B cell (primary cell): ENCODE data around the gene ZFP3. TPM values are rescaled to one million over a fixed set of nuclear protein-coding genes. Genes with fewer than 3 reads are reported as not detected.
A peak's percentile ranks its signal among the peaks of the same experiment; 100 is the strongest.

Experiments
- ATAC-seq: fragments of 200-7000 bp; cut with Tn5 transposase; one replicate; pipeline ENCODE4 v1.10.0; 2021; ENCODE audit warnings: low read depth, mild to moderate bottlenecking, moderate number of reproducible peaks, moderate library complexity
- CTCF ChIA-PET: fragments of 350-600 bp; sonication (Branson Sonifier 250); formaldehyde crosslinking; loops from one replicate; lab custom pipeline; 2021; ENCODE audit warnings: antibody characterized with exemption, inconsistent platforms; lab: Charles Lee
- POLR2A ChIA-PET: fragments of 350-600 bp; sonication (Branson Sonifier 250); formaldehyde crosslinking; loops from one replicate; lab custom pipeline; 2021; ENCODE audit warnings: antibody characterized with exemption; lab: Charles Lee
- DNase-seq: peaks from one replicate; pipeline ENCODE4 v3.0.0; 2013
- H2AFZ ChIP-seq: 2 replicates; pipeline ENCODE4 v1.6.1; 2012; ENCODE audit warnings: mild to moderate bottlenecking, low read depth, low read length; ENCODE audit not compliant: insufficient read depth, poor library complexity, severe bottlenecking
- H3K27ac ChIP-seq, 2 donors: 1 replicate in 1 of 2; 2 replicates in 1 of 2; pipeline ENCODE4 v1.5.1; 2012 to 2013; ENCODE audit warnings: low read length in 2 of 2, mild to moderate bottlenecking in 2 of 2, moderate library complexity in 1 of 2
- H3K27me3 ChIP-seq, 4 experiments: fragments of 200-600 bp in 1 of 4; sonication (generic) in 1 of 4; replicated peaks in 1 of 4; 1 replicate in 2 of 4; 2 replicates in 2 of 4; pipeline versions ENCODE4 v1.6.1 to v1.7.0; 2013 to 2016; ENCODE audit warnings: low read length in 3 of 4, mild to moderate bottlenecking in 2 of 4, mixed read lengths in 1 of 4, moderate library complexity in 1 of 4; ENCODE audit not compliant: insufficient read depth in 4 of 4, control insufficient read depth in 3 of 4; ENCODE audit errors: control extremely low read depth in 1 of 4
- H3K36me3 ChIP-seq, 2 experiments: replicated peaks in 1 of 2; 1 replicate in 1 of 2; 2 replicates in 1 of 2; pipeline versions ENCODE4 v1.6.1 to v1.7.1; 2013; ENCODE audit warnings: low read length in 1 of 2; ENCODE audit not compliant: insufficient read depth in 2 of 2, control insufficient read depth in 1 of 2; ENCODE audit errors: control extremely low read depth in 1 of 2, extremely low read depth in 1 of 2
- H3K4me1 ChIP-seq, 2 donors: fragments of 200-600 bp in 1 of 2; sonication (generic) in 1 of 2; 1 replicate in 1 of 2; 2 replicates in 1 of 2; pipeline versions ENCODE4 v1.5.1 to v1.6.1; 2013 to 2017; ENCODE audit warnings: low read length in 2 of 2; ENCODE audit not compliant: control insufficient read depth in 2 of 2, insufficient read depth in 2 of 2
- H3K4me2 ChIP-seq: replicated peaks from 2 replicates; pipeline ENCODE3; 2012; ENCODE audit warnings: mild to moderate bottlenecking, low read depth, low read length; ENCODE audit not compliant: poor library complexity, severe bottlenecking
- H3K4me3 ChIP-seq, 5 experiments: fragments of 200-600 bp in 1 of 5; sonication (generic) in 1 of 5; 1 replicate in 3 of 5; 2 replicates in 2 of 5; pipeline versions ENCODE4 v1.5.1 to v1.7.0; 2011 to 2016; ENCODE audit warnings: low read length in 4 of 5, mild to moderate bottlenecking in 4 of 5, low read depth in 2 of 5, control low read depth in 1 of 5, moderate library complexity in 1 of 5; ENCODE audit not compliant: insufficient read depth in 1 of 5; ENCODE audit errors: control extremely low read depth in 1 of 5, extremely low read depth in 1 of 5
- H3K79me2 ChIP-seq: fragments of 200-600 bp; sonication (generic); one replicate; pipeline ENCODE4 v1.6.0; 2016; ENCODE audit warnings: low read length; ENCODE audit not compliant: control insufficient read depth, insufficient read depth
- H3K9ac ChIP-seq: fragments of 200-600 bp; sonication (generic); 2 replicates; pipeline ENCODE4 v1.6.1; 2017; ENCODE audit warnings: mild to moderate bottlenecking, low read length, moderate library complexity
- H3K9me3 ChIP-seq, 3 donors: one replicate each; pipeline versions ENCODE4 v1.6.1 to v1.7.1; 2013; ENCODE audit warnings: low read length in 2 of 3; ENCODE audit not compliant: control insufficient read depth in 2 of 3, insufficient read depth in 1 of 3; ENCODE audit errors: control extremely low read depth in 1 of 3
- H4K20me1 ChIP-seq: 2 replicates; pipeline ENCODE4 v1.6.0; 2012; ENCODE audit warnings: mild to moderate bottlenecking, low read length; ENCODE audit not compliant: insufficient read depth, control insufficient read depth, poor library complexity, severe bottlenecking
- H3K27ac Mint-ChIP-seq: one replicate; pipeline ENCODE4 v1.8.0; 2021; ENCODE audit warnings: mixed read lengths
- H3K27me3 Mint-ChIP-seq: one replicate; pipeline ENCODE4 v1.8.0; 2021; ENCODE audit warnings: mixed read lengths
- H3K4me1 Mint-ChIP-seq: one replicate; pipeline ENCODE4 v1.8.0; 2021; ENCODE audit warnings: mixed read lengths
- H3K4me3 Mint-ChIP-seq: one replicate; pipeline ENCODE4 v1.8.0; 2021; ENCODE audit warnings: mixed read lengths
- H3K9me3 Mint-ChIP-seq: one replicate; pipeline ENCODE4 v1.8.0; 2022; ENCODE audit warnings: mixed read lengths; ENCODE audit not compliant: insufficient read depth
- CTCF ChIP-seq: fragments of 200-600 bp; IDR thresholded peaks from one replicate; pipeline ENCODE4 v1.8.0; 2022; ENCODE audit warnings: antibody characterized with exemption, mild to moderate bottlenecking
- EZH2 ChIP-seq: IDR thresholded peaks from 2 replicates; pipeline ENCODE4 v1.6.1; 2012; ENCODE audit warnings: borderline replicate concordance, low read depth, mild to moderate bottlenecking, moderate library complexity, low read length; ENCODE audit not compliant: insufficient read depth, poor library complexity, severe bottlenecking
- WGBS: methylation state at CpG from one replicate; pipeline ENCODE4 v1.1.5; 2013; ENCODE audit warnings: missing lambda C conversion rate; ENCODE audit not compliant: insufficient coverage; 5-methylcytosine and 5-hydroxymethylcytosine counted together
- intact Hi-C: fragments of 100-400 bp; cut with micrococcal nuclease; formaldehyde crosslinking; loops from one replicate; pipeline ENCODE4 v1.10.0; 2022
- polyA plus RNA-seq: library from polyadenylated mRNA; depleted of rRNA; stranded (reverse); fragments of >200 nt; gene quantifications from 2 replicates; pipeline ENCODE4 v1.2.3, GENCODE V29; 2012
- total RNA-seq, 2 donors: library from RNA; stranded (reverse); fragments of 120-200 nt in 1 of 2; gene quantifications; 1 replicate in 1 of 2; 2 replicates in 1 of 2; pipeline versions ENCODE4 v1.2.3 to v1.2.4, GENCODE V29; 2013 to 2022

The ZFP3 gene
- total and polyA plus RNA-seq, 2 donors (not counting 1 experiment from before 2014, with no cell fraction given): 5.1 to 15.8 TPM

GRCh38 chr17:5097101-5097834 is 19.0 kb downstream of the ZFP3 start:
- H3K27me3 ChIP-seq: peaks cover 0 to 3% (median 0%) of the 10 kb centered on the region in 4 experiments
- H4K20me1 ChIP-seq: no peaks in the 10 kb centered on the region
- peak overlapping the region; percentile 94 for H2AFZ ChIP-seq
- peak overlapping the region; percentile 93 for H3K4me2 ChIP-seq
- H3K27ac Mint-ChIP-seq: peak overlapping the region; percentile 90
- peak overlapping the region; percentile 80 for H3K9ac ChIP-seq
- H3K4me3 ChIP-seq: peak overlapping the region; percentile 17 to 79 (median 71)
- no peaks in the 10 kb centered on the region for H3K79me2 ChIP-seq
- H3K36me3 ChIP-seq: peaks cover 0 to 4% of the 10 kb centered on the region in 2 experiments
- CTCF ChIA-PET: interaction anchor here (0.7 to 3.0 kb wide), 3 partner anchors 12 to 18 kb away, joined by 3 to 12 read pairs (median 4); partner anchors contain the start of gene ZFP3
- ATAC-seq (peak; percentile 93), DNase-seq (peak; percentile 81)
- peaks cover 8 to 44% (median 30%) of the 10 kb centered on the region in 3 donors for H3K9me3 ChIP-seq
- H3K27ac ChIP-seq: peak overlapping the region; percentile 33 to 76
- no peaks in the 10 kb centered on the region for H3K27me3 Mint-ChIP-seq
- intact Hi-C loops: loop anchor here (1.0 to 5.0 kb wide), 3 partner anchors 14 to 95 kb away; partner anchors contain the start of genes ZFP3, ZNF232 and ZNF594
- POLR2A ChIA-PET: interaction anchor here (0.6 to 1.0 kb wide), 3 partner anchors 19 to 108 kb away, joined by 3 to 8 read pairs (median 5); partner anchors contain the start of gene ZFP3
- peaks cover 8% of the 10 kb centered on the region for H3K9me3 Mint-ChIP-seq
- no peak for TF ChIP-seq CTCF
- no peak for TF ChIP-seq EZH2
- H3K4me1 ChIP-seq: peaks cover 4 to 14% of the 10 kb centered on the region in 2 donors
- WGBS: 6% methylated on average over 57 of the region's 63 CpGs
- H3K4me1 Mint-ChIP-seq: peaks cover 12% of the 10 kb centered on the region
- peak overlapping the region; percentile 97 for H3K4me3 Mint-ChIP-seq

GRCh38 chr17:5099271-5099670 is 21.0 kb downstream of the ZFP3 start:
- CTCF ChIA-PET: no interaction called here
- no peak overlapping the region for H3K4me3 ChIP-seq
- H3K27me3 ChIP-seq: peaks cover 0 to 3% (median 0%) of the 10 kb centered on the region in 4 experiments
- Mint-ChIP-seq H3K27ac (no peak overlapping the region), H3K4me1 (peaks cover 12% of the 10 kb centered on the region), H3K27me3 (no peaks in the 10 kb centered on the region), H3K4me3 (no peak overlapping the region), H3K9me3 (peaks cover 6% of the 10 kb centered on the region)
- TF ChIP-seq EZH2: no peak
- no peak for TF ChIP-seq CTCF
- H3K9ac ChIP-seq: no peak overlapping the region
- H4K20me1 ChIP-seq: no peaks in the 10 kb centered on the region
- H3K9me3 ChIP-seq: peaks cover 3 to 24% (median 17%) of the 10 kb centered on the region in 3 donors
- intact Hi-C loops: loop anchor here (5.0 kb wide), 1 partner anchor 93 kb away; the partner anchor contains the start of gene ZNF594
- peaks cover 4 to 14% of the 10 kb centered on the region in 2 donors for H3K4me1 ChIP-seq
- H3K79me2 ChIP-seq: no peaks in the 10 kb centered on the region
- POLR2A ChIA-PET: interaction anchor here (0.7 kb wide), 1 partner anchor 151 kb away, joined by 4 read pairs; the partner anchor contains the start of gene PFN1
- H3K4me2 ChIP-seq: no peak overlapping the region
- 100% methylated on average over 4 of the region's 5 CpGs for WGBS
- no peak overlapping the region for H2AFZ ChIP-seq
- H3K27ac ChIP-seq: no peak overlapping the region
- no peak for DNase-seq
- no peak for ATAC-seq
- no peaks in the 10 kb centered on the region for H3K36me3 ChIP-seq
